Limb (tissue), 2 donors: ENCODE data around the gene POU2F1.
A peak's percentile ranks its signal among the peaks of the same experiment; 100 is the strongest.
"Not testable (repeated sequence)": the region's sequence is repeated elsewhere in the genome, so short reads cannot be mapped to it uniquely, and the experiment has no call there.

Experiments
- DNase-seq, 2 donors: peaks; one replicate each; pipeline ENCODE4 v3.0.0-alpha.2; 2016; ENCODE audit errors: extremely low spot score in 2 of 2

POU2F1 gene

GRCh38 chr1:167205306-167206050 is 15.2 kb upstream of the POU2F1 start:
- DNase-seq = not testable (repeated sequence)

DNA sequence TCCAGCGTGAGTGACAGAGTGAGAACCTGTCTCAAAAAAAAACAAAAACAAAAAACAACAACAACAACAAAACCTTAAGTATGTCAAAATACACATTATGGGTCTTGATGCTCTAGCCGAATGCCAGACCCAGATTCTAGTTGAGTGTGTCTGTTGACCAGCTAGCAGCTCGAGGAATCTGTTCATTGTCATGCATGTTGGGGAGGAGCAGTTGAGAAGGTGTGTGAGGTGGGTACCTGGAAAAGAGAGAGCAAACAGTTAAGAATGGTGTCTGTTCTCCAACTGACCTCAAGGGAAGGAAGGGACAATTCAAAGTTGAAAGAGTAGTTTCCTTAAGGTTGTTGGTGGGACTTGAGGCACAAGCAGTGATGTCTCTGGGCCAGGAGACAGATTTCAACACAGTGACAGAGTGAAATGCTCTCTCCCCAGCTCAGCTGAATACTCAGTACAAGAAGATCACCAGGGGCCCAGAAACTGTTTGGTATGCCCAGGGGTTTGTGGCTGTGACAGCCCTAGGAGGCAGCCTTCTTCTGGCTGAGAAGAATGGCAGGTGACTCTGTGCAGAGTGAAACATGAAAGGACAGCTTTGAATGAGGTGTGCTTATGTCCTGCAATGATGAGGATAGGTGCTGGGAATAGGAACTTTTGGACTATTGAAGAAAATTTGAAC is 14.4 kb upstream of the POU2F1 start:
- DNase-seq = no peak

GRCh38 chr1:167207940-167208623 is 12.6 kb upstream of the POU2F1 start:
- no peak for DNase-seq

DNA sequence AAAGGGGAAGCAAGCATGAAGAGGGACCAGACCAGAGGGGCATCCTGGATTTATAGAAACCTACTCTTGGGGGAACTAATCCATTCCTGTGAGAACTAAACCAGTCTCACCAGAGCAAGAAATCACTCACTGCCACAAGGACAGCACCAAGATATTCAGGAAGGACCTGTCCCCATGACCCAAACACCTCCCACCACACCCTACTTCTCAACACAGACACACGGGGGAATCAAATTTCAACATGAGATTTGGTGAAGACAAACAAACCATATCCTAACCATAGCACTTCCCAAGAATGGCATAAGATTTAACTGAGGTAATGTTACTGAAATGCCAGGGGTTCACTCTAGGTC is 12.1 kb upstream of the POU2F1 start:
- DNase-seq = no peak

GRCh38 chr1:167209044-167209443 is 11.6 kb upstream of the POU2F1 start:
- no peak for DNase-seq

DNA sequence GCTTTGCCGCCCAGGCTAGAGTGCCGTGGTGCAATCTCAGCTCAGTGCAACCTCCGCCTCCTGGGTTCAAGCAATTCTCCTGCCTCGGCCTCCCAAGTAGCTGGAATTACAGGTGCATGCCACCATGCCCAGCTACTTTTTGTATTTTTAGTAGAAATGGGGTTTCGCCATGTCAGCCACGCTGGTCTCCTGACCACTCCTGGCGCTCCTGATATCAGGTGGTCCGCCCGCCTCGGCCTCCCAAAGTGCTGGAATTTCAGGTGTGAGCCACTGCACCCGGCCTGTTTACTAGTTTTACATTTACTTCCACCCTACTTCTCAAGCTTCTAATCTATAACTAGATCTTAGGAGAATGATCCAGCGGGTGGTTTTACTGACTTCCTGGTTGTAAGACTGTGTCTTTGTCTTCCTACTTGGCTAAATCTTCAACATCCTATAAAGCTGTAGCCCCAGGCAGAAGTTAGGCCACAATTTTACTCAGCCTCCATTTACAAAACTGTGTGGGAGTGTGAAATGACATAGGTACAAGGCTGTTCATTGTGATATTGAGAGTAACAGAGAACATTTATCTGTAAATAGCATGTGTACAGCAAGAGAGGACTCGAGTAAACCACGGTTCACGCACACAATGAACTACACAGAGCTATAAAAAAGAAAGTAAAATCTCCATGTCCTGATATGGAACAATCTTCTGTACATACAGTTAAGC is 9.6 kb upstream of the POU2F1 start:
- no peak for DNase-seq

- no peak for DNase-seq
These were observed 8.7 kb upstream of the POU2F1 start for GRCh38 chr1:167212025-167212424.

DNA sequence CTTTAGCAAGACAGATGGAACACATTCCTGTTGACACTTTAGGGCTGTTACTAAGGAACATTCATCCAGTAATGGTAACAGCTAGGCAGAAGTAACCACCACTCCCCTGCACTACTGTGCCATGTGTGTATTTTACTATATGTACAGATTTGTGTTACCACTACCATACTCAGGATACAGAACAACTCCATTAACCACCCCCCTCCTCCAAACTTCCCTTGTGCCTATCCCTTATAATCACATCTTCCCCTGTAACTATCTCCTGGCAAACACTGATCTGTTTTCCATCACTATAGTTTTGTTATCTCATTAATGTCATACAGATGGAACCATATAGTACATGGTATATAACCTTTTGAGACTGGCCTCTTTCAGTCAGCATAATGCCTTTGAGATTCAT is 3.9 kb upstream of the POU2F1 start:
- no peak for DNase-seq

GRCh38 chr1:167219194-167219593 is 1.5 kb upstream of the POU2F1 start:
- no peak for DNase-seq

DNA sequence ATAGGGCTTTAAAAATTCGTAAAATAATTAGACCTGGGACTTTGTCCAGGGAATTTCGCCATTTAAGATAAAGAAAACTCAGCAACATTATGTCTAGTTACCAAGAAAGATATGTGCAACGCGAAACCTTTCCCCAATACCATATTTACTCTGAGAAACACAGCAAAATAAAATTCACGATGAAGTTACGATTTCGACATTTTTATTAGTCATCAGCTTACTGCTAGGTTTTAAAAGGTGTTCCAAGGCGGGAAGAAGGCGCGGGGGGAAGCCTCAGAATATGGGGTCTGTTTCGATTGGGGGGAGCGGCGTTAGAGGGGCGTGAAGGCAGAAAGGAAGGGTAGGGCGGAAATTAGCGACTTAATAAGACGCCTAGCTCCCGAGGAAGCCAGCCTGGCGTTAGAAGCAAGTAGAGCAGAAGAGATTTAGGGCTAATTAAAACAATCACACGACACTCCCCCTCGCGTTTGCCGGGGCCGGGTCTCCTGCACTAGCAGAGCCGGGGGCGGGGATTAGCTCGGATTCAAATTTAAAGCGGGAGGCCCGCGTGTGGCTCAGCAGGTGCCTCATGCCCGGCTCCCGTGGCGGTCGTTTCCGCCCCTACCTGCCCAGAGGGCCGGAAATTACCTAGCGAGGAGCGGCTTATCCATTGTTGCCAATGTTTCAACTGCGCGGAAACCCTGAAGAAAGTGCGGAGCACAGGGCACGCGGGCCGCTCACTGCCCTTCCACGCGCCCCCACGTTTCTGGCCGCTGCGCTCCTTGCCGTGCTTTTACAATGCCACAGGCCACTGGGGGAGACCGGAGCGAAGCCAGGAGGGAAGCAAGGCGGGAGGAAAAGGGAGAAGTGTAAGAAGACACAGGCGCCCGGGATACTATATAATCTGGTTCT is 795 bp upstream of the POU2F1 start:
- peak; percentile 71 to 89 for DNase-seq

- DNase-seq = peak in 1 of 2 donors; percentile 76
These were observed 546 bp downstream of the POU2F1 start for GRCh38 chr1:167221126-167221737.

GRCh38 chr1:167221738-167222610 is 1.3 kb downstream of the POU2F1 start:
- DNase-seq = peak; percentile 64 to 74

DNA sequence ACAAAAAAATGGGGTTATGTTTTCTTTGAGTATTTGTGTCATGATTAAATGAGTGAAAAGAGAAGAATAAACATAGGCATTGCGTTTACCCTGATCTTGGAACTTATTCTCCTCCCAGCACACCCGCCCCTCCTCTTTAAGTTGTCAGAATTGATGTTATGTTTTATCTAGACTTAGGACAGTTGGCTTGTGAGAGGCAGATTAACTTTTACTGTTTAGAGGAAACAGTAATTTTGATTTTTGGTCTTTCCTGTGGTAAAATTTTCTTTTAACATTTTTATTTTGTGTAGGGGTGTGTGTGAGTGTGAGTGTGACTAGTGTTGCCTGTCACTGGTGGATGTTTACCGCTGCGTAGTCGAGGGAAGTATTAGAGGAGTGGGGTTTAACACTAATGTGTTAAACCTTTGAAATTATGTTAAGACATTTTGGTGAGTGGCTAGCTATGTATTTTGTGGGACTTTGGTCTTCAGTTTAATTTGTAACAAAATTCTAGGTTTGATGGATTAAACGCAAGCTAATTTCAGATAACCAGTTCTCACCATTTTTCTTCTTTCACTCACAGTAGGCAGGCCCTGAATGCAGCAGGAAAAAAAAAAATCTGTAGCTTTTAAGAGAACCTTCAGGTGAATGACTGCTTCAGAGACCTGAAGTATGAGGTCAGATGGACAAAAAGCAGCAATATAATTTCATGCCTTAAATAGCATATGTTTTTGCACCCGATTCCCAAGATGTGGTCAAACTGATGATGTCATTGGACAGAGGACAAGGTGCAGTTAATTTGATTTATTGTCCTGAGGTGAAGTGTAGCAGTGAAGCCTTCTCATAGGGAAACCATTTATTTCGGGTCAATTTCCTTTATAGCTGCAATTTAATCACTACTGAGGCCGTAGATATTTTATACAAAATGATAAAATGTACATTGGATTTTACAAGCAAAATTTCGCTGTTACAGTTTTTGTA is 2.7 kb downstream of the POU2F1 start:
- DNase-seq = no peak

DNA sequence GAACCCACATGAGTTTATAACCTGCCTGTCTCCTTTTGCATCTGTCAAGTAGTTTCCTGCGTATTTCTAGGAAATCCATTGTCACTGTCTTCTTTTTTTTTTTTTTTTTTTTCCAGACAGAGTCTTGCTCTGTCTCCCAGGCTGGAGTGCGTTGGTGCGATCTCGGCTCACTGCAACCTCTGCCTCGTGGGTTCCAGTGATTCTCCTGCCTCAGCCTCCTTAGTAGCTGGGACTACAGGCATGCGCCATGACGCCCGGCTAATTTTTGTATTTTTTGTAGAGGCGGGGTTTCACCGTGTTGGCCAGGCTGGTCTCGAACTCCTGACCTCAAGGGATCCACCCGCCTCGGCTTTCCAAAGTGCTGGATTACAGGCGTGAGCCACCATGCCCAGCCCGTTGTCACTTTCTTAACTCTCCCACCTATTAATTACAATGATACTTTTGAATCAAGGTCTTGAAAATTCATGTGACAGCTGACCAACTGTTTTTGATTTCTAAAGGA is 4.1 kb downstream of the POU2F1 start:
- DNase-seq = not testable (repeated sequence)

DNA sequence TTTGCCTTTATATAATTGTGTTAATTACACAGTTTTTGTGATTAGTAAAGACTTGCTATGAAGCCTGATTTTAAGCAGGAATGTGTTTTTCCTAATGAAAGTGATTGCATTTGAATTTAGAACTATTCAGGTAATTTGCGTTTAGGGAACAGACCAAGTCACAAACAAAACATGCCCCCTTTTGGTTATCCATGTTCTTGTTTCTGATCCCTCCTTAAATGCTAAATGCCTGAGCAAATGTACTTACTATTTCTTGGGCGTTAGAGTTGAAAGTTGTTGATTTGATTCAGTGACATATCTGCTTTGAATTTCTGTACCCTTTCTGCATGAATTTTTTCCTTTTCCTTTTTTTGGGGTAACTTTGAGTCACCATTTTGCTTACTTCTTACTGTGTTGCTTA is 5.2 kb downstream of the POU2F1 start:
- no peak for DNase-seq

GRCh38 chr1:167227934-167228378 is 7.3 kb downstream of the POU2F1 start:
- DNase-seq = no peak

- DNase-seq = no peak
These were observed 9.2 kb downstream of the POU2F1 start for GRCh38 chr1:167229719-167230385.

DNA sequence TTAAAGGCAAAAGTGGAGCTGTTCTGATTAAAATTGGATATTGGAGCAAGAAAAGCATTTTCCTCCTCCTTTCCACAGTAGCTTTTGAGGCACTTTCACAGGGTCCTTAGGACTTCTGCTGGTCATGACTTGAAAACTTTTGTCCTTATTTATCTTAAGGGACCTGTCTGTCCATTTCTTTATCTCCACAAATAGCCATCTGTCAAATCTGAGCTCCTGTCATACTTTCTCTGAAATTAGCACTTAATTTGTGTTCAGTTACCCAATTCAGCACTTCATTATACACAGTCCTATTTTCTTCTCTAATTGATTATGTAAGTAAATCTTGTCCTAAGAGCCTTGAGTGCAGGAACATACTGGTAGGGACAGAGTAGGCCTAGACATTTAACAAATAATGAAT is 9.8 kb downstream of the POU2F1 start:
- DNase-seq = no peak
